DMS 273 (cell line): ENCODE results near the gene TPRA1.
A peak's percentile ranks its signal among the peaks of the same experiment; 100 is the strongest.

Experiments
- DNase-seq: peaks from one replicate; lab custom pipeline; 2025; ENCODE audit not compliant: unreplicated experiment; lab: John Stamatoyannopoulos, UW

Gene TPRA1

GRCh38 chr3:127566833-127567232, 23.7 kb downstream of the TPRA1 start:
- DNase-seq = no peak

- peak; percentile 66 for DNase-seq
These were observed 24.8 kb downstream of the TPRA1 start for GRCh38 chr3:127565711-127566110.

- DNase-seq = peak; percentile 70
These were observed 30.3 kb downstream of the TPRA1 start for GRCh38 chr3:127560051-127560787.

GRCh38 chr3:127556565-127556964, 34.0 kb downstream of the TPRA1 start:
- peak; percentile 31 for DNase-seq

GRCh38 chr3:127555108-127555507, 35.4 kb downstream of the TPRA1 start:
- DNase-seq = no peak

GRCh38 chr3:127552038-127552437, 38.5 kb downstream of the TPRA1 start:
- peak; percentile 34 for DNase-seq

GRCh38 chr3:127551178-127551577, 39.4 kb downstream of the TPRA1 start:
- DNase-seq = no peak

- DNase-seq = no peak
These were observed 39.9 kb downstream of the TPRA1 start for GRCh38 chr3:127550468-127551157.

GRCh38 chr3:127549826-127550467, 40.6 kb downstream of the TPRA1 start:
- no peak for DNase-seq

GRCh38 chr3:127547761-127548605, 42.5 kb downstream of the TPRA1 start:
- peak; percentile 90 for DNase-seq

- DNase-seq = no peak
These were observed 43.4 kb downstream of the TPRA1 start for GRCh38 chr3:127546970-127547733.

GRCh38 chr3:127546554-127546953, 44.0 kb downstream of the TPRA1 start:
- no peak for DNase-seq

GRCh38 chr3:127545711-127546457, 44.6 kb downstream of the TPRA1 start:
- DNase-seq = no peak

- no peak for DNase-seq
These were observed 45.3 kb downstream of the TPRA1 start for GRCh38 chr3:127545216-127545615.

GRCh38 chr3:127544803-127545201, 45.7 kb downstream of the TPRA1 start:
- peak; percentile 89 for DNase-seq

- DNase-seq = peak; percentile 96
These were observed 46.2 kb downstream of the TPRA1 start for GRCh38 chr3:127544192-127544802.

GRCh38 chr3:127543441-127543840, 47.1 kb downstream of the TPRA1 start:
- no peak for DNase-seq

- DNase-seq = peak; percentile 73
These were observed 48.0 kb downstream of the TPRA1 start for GRCh38 chr3:127542441-127542952.

GRCh38 chr3:127541320-127541719, 49.2 kb downstream of the TPRA1 start:
- no peak for DNase-seq
